IMR-90 (cell line): Measurements from ENCODE around the gene TOM1. TPM values are rescaled to one million over a fixed set of nuclear protein-coding genes. Genes with fewer than 3 reads are reported as not detected.

Experiments
- ATAC-seq: fragments of 200-7000 bp; cut with Tn5 transposase; 2 replicates; pipeline ENCODE4 v1.9.1; 2020; ENCODE audit warnings: low read depth, mild to moderate bottlenecking, moderate library complexity
- BruUV-seq: library from RNA; stranded (reverse); fragments of 400-500 nt; replicated peaks from 2 replicates; lab custom pipeline; 2021; lab: Mats Ljungman, UMichigan
- CTCF ChIA-PET: fragments of 300-600 bp; formaldehyde crosslinking; extraction: SDS; loops from one replicate; lab custom pipeline; 2021; ENCODE audit warnings: antibody characterized with exemption; lab: Yijun Ruan, JAX
- POLR2A ChIA-PET: fragments of 300-600 bp; sonication (Branson Sonifier 250); formaldehyde crosslinking; loops from one replicate; lab custom pipeline; 2022; ENCODE audit warnings: antibody characterized with exemption; ENCODE audit not compliant: unreplicated experiment; lab: Charles Lee
- DNase-seq: peaks from one replicate; pipeline ENCODE4 v3.0.0; 2013
- H2AFZ ChIP-seq: replicated peaks from 2 replicates; pipeline ENCODE3; 2013; ENCODE audit warnings: low read length, mild to moderate bottlenecking; ENCODE audit not compliant: poor library complexity
- H2AK5ac ChIP-seq: 2 replicates; pipeline ENCODE4 v1.6.1; 2013; ENCODE audit warnings: low read depth, low read length, inconsistent platforms
- H2AK9ac ChIP-seq: replicated peaks from 2 replicates; pipeline ENCODE3; 2013; ENCODE audit warnings: mild to moderate bottlenecking, low read depth, low read length, moderate library complexity; ENCODE audit not compliant: poor library complexity
- H2BK120ac ChIP-seq: 2 replicates; pipeline ENCODE4 v1.6.1; 2013; ENCODE audit warnings: low read depth, low read length, inconsistent platforms
- H2BK15ac ChIP-seq: 3 replicates; pipeline ENCODE4 v1.6.1; 2013; ENCODE audit warnings: low read depth, low read length, inconsistent platforms
- H2BK20ac ChIP-seq: 2 replicates; pipeline ENCODE4 v1.6.1; 2013; ENCODE audit warnings: low read depth, mild to moderate bottlenecking, inconsistent platforms, low read length, moderate library complexity
- H2BK5ac ChIP-seq: 2 replicates; pipeline ENCODE4 v1.6.1; 2013; ENCODE audit warnings: mild to moderate bottlenecking, low read depth, low read length, inconsistent platforms; ENCODE audit not compliant: poor library complexity, severe bottlenecking
- H3K14ac ChIP-seq: replicated peaks from 2 replicates; pipeline ENCODE4 v1.6.1; 2013; ENCODE audit warnings: low read depth, low read length, inconsistent platforms
- H3K18ac ChIP-seq: 2 replicates; pipeline ENCODE4 v1.6.1; 2013; ENCODE audit warnings: low read depth, low read length, control low read depth
- H3K23ac ChIP-seq: 2 replicates; pipeline ENCODE4 v1.6.1; 2013; ENCODE audit warnings: low read depth, low read length, inconsistent platforms
- H3K27ac ChIP-seq: 2 replicates; pipeline ENCODE4 v1.5.1; 2013; ENCODE audit warnings: mild to moderate bottlenecking, control low read depth, low read length; ENCODE audit not compliant: insufficient read depth
- H3K27me3 ChIP-seq: 2 replicates; pipeline ENCODE4 v1.6.1; 2013; ENCODE audit warnings: low read length; ENCODE audit not compliant: control insufficient read depth, insufficient read depth
- H3K36me3 ChIP-seq: 2 replicates; pipeline ENCODE4 v1.6.1; 2013; ENCODE audit warnings: low read length, mixed read lengths; ENCODE audit not compliant: control insufficient read depth, insufficient read depth
- H3K4ac ChIP-seq: 2 replicates; pipeline ENCODE4 v1.6.1; 2013; ENCODE audit warnings: low read depth, low read length, inconsistent platforms
- H3K4me1 ChIP-seq: 2 replicates; pipeline ENCODE4 v1.6.1; 2013; ENCODE audit warnings: low read length, mixed read lengths; ENCODE audit not compliant: control insufficient read depth, insufficient read depth
- H3K4me2 ChIP-seq: 2 replicates; pipeline ENCODE4 v1.6.1; 2013; ENCODE audit warnings: low read depth, mild to moderate bottlenecking, control low read depth, low read length, moderate library complexity
- H3K4me3 ChIP-seq: 2 replicates; pipeline ENCODE4 v1.5.1; 2013; ENCODE audit warnings: low read depth, mild to moderate bottlenecking, control low read depth, low read length, moderate library complexity; ENCODE audit not compliant: insufficient read depth
- H3K56ac ChIP-seq: 2 replicates; pipeline ENCODE4 v1.6.1; 2013; ENCODE audit warnings: low read length, inconsistent platforms; ENCODE audit not compliant: insufficient read depth; ENCODE audit errors: extremely low read depth
- H3K79me1 ChIP-seq, 2 experiments: 2 replicates each; pipeline ENCODE4 v1.6.1; 2013; ENCODE audit warnings: low read length in 2 of 2, inconsistent platforms in 1 of 2, low read depth in 1 of 2
- H3K9ac ChIP-seq: 2 replicates; pipeline ENCODE4 v1.6.1; 2013; ENCODE audit warnings: low read depth, low read length, control low read depth
- H3K9me1 ChIP-seq: 2 replicates; pipeline ENCODE4 v1.6.1; 2013; ENCODE audit warnings: low read length, inconsistent platforms; ENCODE audit not compliant: insufficient read depth
- H3K9me3 ChIP-seq: 2 replicates; pipeline ENCODE4 v1.6.1; 2013; ENCODE audit warnings: low read length; ENCODE audit not compliant: control insufficient read depth, insufficient read depth
- H4K20me1 ChIP-seq: 2 replicates; pipeline ENCODE4 v1.6.1; 2013; ENCODE audit warnings: low read length, inconsistent platforms; ENCODE audit not compliant: insufficient read depth
- H4K5ac ChIP-seq: 2 replicates; pipeline ENCODE4 v1.6.1; 2013; ENCODE audit warnings: mild to moderate bottlenecking, low read depth, low read length, control low read depth
- H4K8ac ChIP-seq, 2 experiments: 2 replicates each; pipeline ENCODE4 v1.6.1; 2013; ENCODE audit warnings: low read depth in 2 of 2, low read length in 2 of 2, control low read depth in 1 of 2, inconsistent platforms in 1 of 2
- H4K91ac ChIP-seq: 2 replicates; pipeline ENCODE4 v1.6.1; 2013; ENCODE audit warnings: low read depth, low read length, inconsistent platforms; ENCODE audit not compliant: insufficient read depth
- BHLHE40 ChIP-seq: fragments of 150-350 bp; IDR thresholded peaks from 2 replicates; pipeline ENCODE4 v1.6.1; 2016; ENCODE audit warnings: mild to moderate bottlenecking, low read depth, low read length
- CEBPB ChIP-seq: IDR thresholded peaks from 2 replicates; pipeline ENCODE4 v1.6.1; 2012; ENCODE audit warnings: low read depth, low read length, improper control_type of control experiment
- CHD1 ChIP-seq: IDR thresholded peaks from 2 replicates; pipeline ENCODE4 v1.6.1; 2012; ENCODE audit warnings: low read depth, low read length, improper control_type of control experiment
- CTCF ChIP-seq: conservative IDR thresholded peaks from 2 replicates; pipeline ENCODE4 v1.5.1; 2012; ENCODE audit warnings: mild to moderate bottlenecking, low read depth, low read length, improper control_type of control experiment
- ELK1 ChIP-seq: fragments of 150-350 bp; IDR thresholded peaks from 2 replicates; pipeline ENCODE4 v1.6.1; 2016; ENCODE audit warnings: low read depth, mild to moderate bottlenecking, low read length, moderate library complexity, borderline replicate concordance
- FOS ChIP-seq: fragments of 150-350 bp; IDR thresholded peaks from 2 replicates; pipeline ENCODE4 v1.6.1; 2016; ENCODE audit warnings: low read depth, low read length
- MAFK ChIP-seq: IDR thresholded peaks from 2 replicates; pipeline ENCODE4 v1.6.1; 2012; ENCODE audit warnings: low read depth, low read length, improper control_type of control experiment
- MAZ ChIP-seq: IDR thresholded peaks from 2 replicates; pipeline ENCODE4 v1.6.1; 2012; ENCODE audit warnings: low read depth, mild to moderate bottlenecking, low read length, improper control_type of control experiment, moderate library complexity, borderline replicate concordance
- MXI1 ChIP-seq: IDR thresholded peaks from 2 replicates; pipeline ENCODE4 v1.6.1; 2012; ENCODE audit warnings: low read depth, mild to moderate bottlenecking, low read length, moderate library complexity, borderline replicate concordance
- NFE2L2 ChIP-seq: fragments of 150-350 bp; IDR thresholded peaks from 2 replicates; pipeline ENCODE4 v1.6.1; 2016; ENCODE audit warnings: low read depth, mild to moderate bottlenecking, low read length
- POLR2A ChIP-seq: IDR thresholded peaks from 2 replicates; pipeline ENCODE4 v1.6.1; 2012; ENCODE audit warnings: mild to moderate bottlenecking, low read depth, low read length
- RAD21 ChIP-seq: IDR thresholded peaks from 2 replicates; pipeline ENCODE4 v1.6.1; 2012; ENCODE audit warnings: low read length, improper control_type of control experiment
- RCOR1 ChIP-seq: IDR thresholded peaks from 2 replicates; pipeline ENCODE4 v1.6.1; 2012; ENCODE audit warnings: mild to moderate bottlenecking, low read length, improper control_type of control experiment; ENCODE audit not compliant: insufficient replicate concordance
- RFX5 ChIP-seq: IDR thresholded peaks from 2 replicates; pipeline ENCODE4 v1.8.0; 2012; ENCODE audit warnings: low read depth, mild to moderate bottlenecking, low read length, moderate library complexity
- SMC3 ChIP-seq: fragments of 150-350 bp; IDR thresholded peaks from 2 replicates; pipeline ENCODE4 v1.6.1; 2016; ENCODE audit warnings: low read depth, mild to moderate bottlenecking, antibody characterized with exemption, low read length, moderate library complexity
- WGBS, 2 experiments: methylation state at CpG; one replicate each; pipeline versions ENCODE4 v1.1.5 to v1.1.7; 2013; ENCODE audit warnings: missing lambda C conversion rate in 2 of 2; ENCODE audit not compliant: insufficient read length in 1 of 2; ENCODE audit errors: extremely low coverage in 2 of 2; 5-methylcytosine and 5-hydroxymethylcytosine counted together
- dilution Hi-C: fragments of 300-500 bp; cut with HindIII; formaldehyde crosslinking; loops from one replicate; pipeline ENCODE4 v1.14.3; 2018; ENCODE audit warnings: low sequenced_read_pairs; ENCODE audit not compliant: unreplicated experiment
- in situ Hi-C: fragments of 300-500 bp; cut with MboI; formaldehyde crosslinking; loops from 3 replicates; pipeline ENCODE4 v1.14.3; 2019; ENCODE audit warnings: low sequenced_read_pairs, inconsistent platforms, mixed read lengths
- intact Hi-C: fragments of 100-400 bp; cut with micrococcal nuclease; formaldehyde crosslinking; loops from 2 replicates; pipeline ENCODE4 v1.10.0; 2022
- polyA plus RNA-seq, 3 experiments: library from polyadenylated mRNA; depleted of rRNA; stranded (reverse); fragments of >200 nt; gene quantifications; 2 replicates each; pipeline ENCODE4 v1.2.3, GENCODE V29; 2012; ENCODE audit warnings: low replicate concordance in 1 of 3
- total RNA-seq: library from RNA; depleted of rRNA; stranded (reverse); fragments of >200 nt; gene quantifications from 2 replicates; pipeline ENCODE4 v1.2.3, GENCODE V29; 2012

TOM1 gene
- total and polyA plus RNA-seq, 2 of the 4 experiments (the other 2 are of a cell fraction), result 38.0 to 46.4 TPM

GRCh38 chr22:35376728-35377472, 77.2 kb downstream of the TOM1 start:
- Histone ChIP-seq H2AFZ (peak overlapping the region; percentile 91), H2AK9ac (peak overlapping the region; percentile 82), H3K4ac (peak overlapping the region; percentile 99), H4K91ac (peak overlapping the region; percentile 99), H3K23ac (peak overlapping the region; percentile 97), H3K9me3 (no peaks in the 10 kb centered on the region), H3K56ac (peak overlapping the region; percentile 64), H3K4me3 (no peak overlapping the region), H3K27ac (peak overlapping the region; percentile 95), H2AK5ac (peak overlapping the region; percentile 99), H4K8ac (peak overlapping the region; percentile 96 to 98), H3K9me1 (peaks cover 19% of the 10 kb centered on the region; the same call in 1 of the 2 replicates), H3K36me3 (no peaks in the 10 kb centered on the region), H3K9ac (peak overlapping the region; percentile 70), H2BK5ac (peak overlapping the region; percentile 86), H2BK20ac (peak overlapping the region; percentile 90), H3K4me2 (peak overlapping the region; percentile 57), H3K27me3 (no peaks in the 10 kb centered on the region), H2BK15ac (peak overlapping the region; percentile 100), H3K4me1 (peaks cover 34% of the 10 kb centered on the region), H3K18ac (peak overlapping the region; percentile 98), H3K14ac (peak overlapping the region; percentile 98), H3K79me1 (peaks cover 9 to 19% of the 10 kb centered on the region in 2 experiments), H4K20me1 (no peaks in the 10 kb centered on the region), H4K5ac (peak overlapping the region; percentile 99), H2BK120ac (peak overlapping the region; percentile 97)
- ChIA-PET POLR2A (no interaction called here), CTCF (interaction anchor here (1.7 kb wide), 1 partner anchor 26 kb away, joined by 5 read pairs; no protein-coding TSS in a partner anchor)
- in situ Hi-C loops, result no loop called here
- intact Hi-C loops, result no loop called here
- DNase-seq (peak; percentile 99), ATAC-seq (peak; percentile 59)
- dilution Hi-C loops, result no loop called here
- no CpG with 5 or more reads among the region's 17 CpGs for WGBS, 2 experiments
- BruUV-seq, result no TSS peak
- TF ChIP-seq FOS, result peak; percentile 74
- peak; percentile 52; the same call in 1 of the 2 replicates for TF ChIP-seq CHD1
- TF ChIP-seq CTCF, result no peak
- no peak for TF ChIP-seq RCOR1
- TF ChIP-seq RAD21, result 0 out of 2 replicates have a peak, but pooled peaks have one; percentile 1
- peak; percentile 100 for TF ChIP-seq NFE2L2
- TF ChIP-seq ELK1, result no peak
- TF ChIP-seq MAZ, result peak; percentile 100
- TF ChIP-seq RFX5, result no peak
- TF ChIP-seq BHLHE40, result peak; percentile 97
- peak; percentile 99 for TF ChIP-seq MAFK
- peak; percentile 39; the same call in 1 of the 2 replicates for TF ChIP-seq POLR2A
- TF ChIP-seq CEBPB, result peak; percentile 95
- TF ChIP-seq MXI1, result peak; percentile 91
- TF ChIP-seq SMC3, result 0 out of 2 replicates have a peak, but pooled peaks have one; percentile 13
